Ureter (tissue), 1 donor: ENCODE data around the gene RBM15. TPM values are rescaled to one million over a fixed set of nuclear protein-coding genes. Genes with fewer than 3 reads are reported as not detected.

Experiments used
- DNase-seq: peaks from one replicate; pipeline ENCODE4 v3.0.0-alpha.2; 2020; ENCODE audit warnings: low spot score
- total RNA-seq: library from RNA; stranded (reverse); gene quantifications from one replicate; pipeline ENCODE4 v1.2.4, GENCODE V29; 2023
- donor health status: DM: yes; HTN: yes; CAD: no.

The RBM15 gene
- total RNA-seq, 1 donor from 2014 or later, result 26.2 TPM

- no peak for DNase-seq
Measured at GRCh38 chr1:110319332-110320167, 19.6 kb upstream of the RBM15 start.

GRCh38 chr1:110320168-110320518 lies 19.0 kb upstream of the RBM15 start:
- DNase-seq, result no peak

- DNase-seq, result no peak
Measured at GRCh38 chr1:110321045-110321444, 18.1 kb upstream of the RBM15 start.

GRCh38 chr1:110321846-110322245 lies 17.3 kb upstream of the RBM15 start:
- no peak for DNase-seq

- no peak for DNase-seq
Measured at GRCh38 chr1:110324667-110325066, 14.5 kb upstream of the RBM15 start.

GRCh38 chr1:110326826-110327225 lies 12.4 kb upstream of the RBM15 start:
- no peak for DNase-seq

GRCh38 chr1:110328274-110328673 lies 10.9 kb upstream of the RBM15 start:
- no peak for DNase-seq

- no peak for DNase-seq
Measured at GRCh38 chr1:110328700-110329099, 10.5 kb upstream of the RBM15 start.

GRCh38 chr1:110335265-110335664 lies 3.9 kb upstream of the RBM15 start:
- DNase-seq, result no peak

- DNase-seq, result no peak
Measured at GRCh38 chr1:110336300-110337039, 2.7 kb upstream of the RBM15 start.

- peak; percentile 60 for DNase-seq
Measured at GRCh38 chr1:110337704-110338308, 1.4 kb upstream of the RBM15 start.

GRCh38 chr1:110338309-110338885 lies 780 bp upstream of the RBM15 start:
- DNase-seq, result peak; percentile 85

GRCh38 chr1:110339407-110340206 lies 430 bp downstream of the RBM15 start:
- DNase-seq, result no peak

GRCh38 chr1:110340207-110340468 lies 961 bp downstream of the RBM15 start:
- no peak for DNase-seq

GRCh38 chr1:110341146-110341871 lies 2.1 kb downstream of the RBM15 start:
- DNase-seq, result no peak

GRCh38 chr1:110341872-110342331 lies 2.7 kb downstream of the RBM15 start:
- no peak for DNase-seq

GRCh38 chr1:110343249-110343648 lies 4.1 kb downstream of the RBM15 start:
- no peak for DNase-seq

GRCh38 chr1:110344152-110344551 lies 5.0 kb downstream of the RBM15 start:
- no peak for DNase-seq

GRCh38 chr1:110345480-110345879 lies 6.3 kb downstream of the RBM15 start:
- DNase-seq, result no peak

- DNase-seq, result no peak
Measured at GRCh38 chr1:110346690-110347089, 7.5 kb downstream of the RBM15 start.
